Astrocyte (in vitro differentiated cells and primary cell): ENCODE measurements around the gene ART3. TPM values are rescaled to one million over a fixed set of nuclear protein-coding genes. Genes with fewer than 3 reads are reported as not detected.

Source experiments
- DNase-seq: peaks from one replicate; pipeline ENCODE4 v3.0.0-alpha.2; 2010; ENCODE audit warnings: low read depth
- FAIRE-seq: peaks from 2 replicates; lab custom pipeline; 2011; peaks lifted over from hg19 to GRCh38; lab: Jason Lieb, UNC
- H2AFZ ChIP-seq: 2 replicates; pipeline ENCODE4 v1.6.0; 2012; ENCODE audit warnings: low read depth, low read length, inconsistent platforms
- H3K27ac ChIP-seq: 2 replicates; pipeline ENCODE4 v1.5.1; 2011; ENCODE audit warnings: low read depth, low read length, inconsistent platforms
- H3K27me3 ChIP-seq: 2 replicates; pipeline ENCODE4 v1.6.0; 2011; ENCODE audit warnings: low read length, inconsistent platforms; ENCODE audit not compliant: insufficient read depth
- H3K36me3 ChIP-seq: 2 replicates; pipeline ENCODE4 v1.5.1; 2011; ENCODE audit warnings: low read length, inconsistent platforms; ENCODE audit not compliant: insufficient read depth
- H3K4me1 ChIP-seq: 2 replicates; pipeline ENCODE4 v1.5.1; 2011; ENCODE audit warnings: low read length, inconsistent platforms; ENCODE audit not compliant: insufficient read depth
- H3K4me2 ChIP-seq: 2 replicates; pipeline ENCODE4 v1.6.0; 2012; ENCODE audit warnings: low read length, inconsistent platforms
- H3K4me3 ChIP-seq: 2 replicates; pipeline ENCODE4 v1.5.1; 2011; ENCODE audit warnings: low read depth, mild to moderate bottlenecking, low read length, inconsistent platforms; ENCODE audit not compliant: insufficient read depth
- H3K79me2 ChIP-seq: 2 replicates; pipeline ENCODE4 v1.6.0; 2012; ENCODE audit warnings: mild to moderate bottlenecking, low read length, inconsistent platforms; ENCODE audit not compliant: insufficient read depth
- H3K9ac ChIP-seq: 2 replicates; pipeline ENCODE4 v1.6.0; 2012; ENCODE audit warnings: mild to moderate bottlenecking, low read length, inconsistent platforms
- H3K9me3 ChIP-seq: 2 replicates; pipeline ENCODE4 v1.5.1; 2012; ENCODE audit warnings: low read depth, mild to moderate bottlenecking, low read length, inconsistent platforms; ENCODE audit not compliant: insufficient read depth
- H4K20me1 ChIP-seq: 2 replicates; pipeline ENCODE4 v1.6.0; 2012; ENCODE audit warnings: low read length, inconsistent platforms; ENCODE audit not compliant: insufficient read depth
- H3K27ac Mint-ChIP-seq: one replicate; pipeline ENCODE4 v1.8.0; 2021; ENCODE audit warnings: mild to moderate bottlenecking, mixed read lengths; ENCODE audit not compliant: unreplicated experiment
- H3K27me3 Mint-ChIP-seq: one replicate; pipeline ENCODE4 v1.8.0; 2021; ENCODE audit warnings: low read depth, mixed read lengths; ENCODE audit not compliant: unreplicated experiment
- H3K36me3 Mint-ChIP-seq: one replicate; pipeline ENCODE4 v1.8.0; 2021; ENCODE audit warnings: low read depth, mixed read lengths; ENCODE audit not compliant: unreplicated experiment
- H3K4me1 Mint-ChIP-seq: one replicate; pipeline ENCODE4 v1.8.0; 2021; ENCODE audit warnings: low read depth, mixed read lengths; ENCODE audit not compliant: unreplicated experiment
- H3K4me3 Mint-ChIP-seq: one replicate; pipeline ENCODE4 v1.8.0; 2021; ENCODE audit warnings: mild to moderate bottlenecking, moderate library complexity, mixed read lengths; ENCODE audit not compliant: unreplicated experiment
- H3K9me3 Mint-ChIP-seq: one replicate; pipeline ENCODE4 v1.8.0; 2021; ENCODE audit warnings: mild to moderate bottlenecking, mixed read lengths; ENCODE audit not compliant: unreplicated experiment
- CTCF ChIP-seq: IDR thresholded peaks from 2 replicates; pipeline ENCODE4 v1.5.1; 2011; ENCODE audit warnings: low read depth, mild to moderate bottlenecking, inconsistent platforms, low read length, moderate library complexity; ENCODE audit not compliant: insufficient read depth
- EZH2 ChIP-seq: IDR thresholded peaks from 2 replicates; pipeline ENCODE4 v1.6.1; 2012; ENCODE audit warnings: mild to moderate bottlenecking, low read length, inconsistent platforms; ENCODE audit not compliant: insufficient read depth
- total RNA-seq: library from RNA; stranded (reverse); gene quantifications from 2 replicates; pipeline ENCODE4 v1.2.1, GENCODE V29; 2021

ART3 gene
- total RNA-seq, 1 donor from 2014 or later = not detected

DNA sequence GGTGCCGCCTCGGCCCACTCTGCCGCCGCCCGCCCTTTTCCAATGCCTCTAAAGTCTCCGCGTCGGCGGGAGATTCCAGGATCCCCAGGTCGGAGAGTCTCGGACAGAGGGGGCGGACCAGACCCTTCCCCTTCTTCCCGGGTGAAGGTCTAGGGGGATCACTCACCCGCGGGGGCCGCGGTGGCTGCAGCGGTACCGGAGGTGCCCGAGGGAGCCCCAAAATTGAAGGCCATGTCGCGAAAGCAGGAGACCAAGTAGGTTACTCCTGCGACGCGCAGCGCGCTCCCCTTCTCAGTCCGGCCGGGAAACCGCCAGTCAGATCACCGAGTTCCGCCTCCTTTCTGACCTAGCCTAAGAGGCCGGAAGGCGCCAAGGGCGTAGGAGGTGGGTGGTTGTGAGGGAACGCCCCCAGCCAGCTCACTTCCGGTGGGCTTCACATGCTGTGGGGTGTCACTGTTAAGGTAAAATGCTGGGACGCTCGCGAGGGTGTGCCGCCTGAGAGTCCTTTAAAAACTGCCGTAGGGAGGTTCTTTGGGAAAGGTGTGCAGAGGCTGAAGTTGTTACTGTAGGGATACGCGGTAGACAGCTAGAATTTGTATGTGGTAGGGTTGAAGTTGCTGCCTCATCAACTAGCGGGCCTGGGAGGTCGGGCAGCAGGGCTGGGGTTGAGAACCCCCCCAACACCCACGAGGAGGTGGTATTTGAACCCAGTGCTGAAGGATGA lies 73.8 kb downstream of the ART3 start, which contains the start of gene NUP54:
TSS of gene NUP54 (minus strand) at position 256 of the 724 bp plus-strand sequence. CDS start at position 233, 23 bp downstream.
- Histone ChIP-seq H3K36me3 (peaks cover 3% of the 10 kb centered on the region), H3K79me2 (peaks cover 56% of the 10 kb centered on the region), H3K9ac (peak within 1 kb of the TSS; percentile 96), H2AFZ (peak within 1 kb of the TSS; percentile 97), H3K4me1 (peaks cover 13% of the 10 kb centered on the region), H3K9me3 (no peaks in the 10 kb centered on the region), H3K27me3 (no peaks in the 10 kb centered on the region), H3K27ac (peak within 1 kb of the TSS; percentile 95), H4K20me1 (peaks cover 6% of the 10 kb centered on the region), H3K4me3 (peak within 1 kb of the TSS; percentile 99), H3K4me2 (peak within 1 kb of the TSS; percentile 100)
- no peaks in the 10 kb centered on the region for H3K27me3 Mint-ChIP-seq
- peak within 1 kb of the TSS; percentile 99 for H3K4me3 Mint-ChIP-seq
- peak within 1 kb of the TSS; percentile 84 for H3K27ac Mint-ChIP-seq
- no peak for TF ChIP-seq EZH2
- TF ChIP-seq CTCF = no peak
- DNase-seq = peak; percentile 92
- H3K36me3 Mint-ChIP-seq = no peaks in the 10 kb centered on the region
- FAIRE-seq = no peak
- no peaks in the 10 kb centered on the region for H3K9me3 Mint-ChIP-seq
- H3K4me1 Mint-ChIP-seq = peaks cover 12% of the 10 kb centered on the region

- Histone ChIP-seq H3K27me3 (no peaks in the 10 kb centered on the region), H3K36me3 (no peaks in the 10 kb centered on the region), H3K27ac (no peak overlapping the region), H3K4me3 (no peak overlapping the region), H3K4me2 (no peak overlapping the region), H4K20me1 (no peaks in the 10 kb centered on the region), H3K9ac (no peak overlapping the region), H3K9me3 (no peaks in the 10 kb centered on the region), H2AFZ (no peak overlapping the region), H3K79me2 (peaks cover 11% of the 10 kb centered on the region), H3K4me1 (peaks cover 9% of the 10 kb centered on the region)
- DNase-seq (no peak), FAIRE-seq (no peak)
- TF ChIP-seq EZH2 (no peak), CTCF (no peak)
- Mint-ChIP-seq H3K27ac (no peak overlapping the region), H3K9me3 (peaks cover 3% of the 10 kb centered on the region), H3K4me3 (no peak overlapping the region), H3K4me1 (peaks cover 6% of the 10 kb centered on the region), H3K36me3 (peaks cover under 1% of the 10 kb centered on the region), H3K27me3 (no peaks in the 10 kb centered on the region)
Observed at GRCh38 chr4:76153356-76153755, 78.8 kb downstream of the ART3 start.

GRCh38 chr4:76155979-76156378 lies 81.5 kb downstream of the ART3 start:
- no peaks in the 10 kb centered on the region for H3K9me3 ChIP-seq
- no peaks in the 10 kb centered on the region for H3K36me3 ChIP-seq
- no peak overlapping the region for H3K9ac ChIP-seq
- FAIRE-seq (no peak), DNase-seq (no peak)
- no peak for TF ChIP-seq CTCF
- TF ChIP-seq EZH2 = no peak
- H3K4me1 ChIP-seq = no peaks in the 10 kb centered on the region
- no peak overlapping the region for H3K27ac ChIP-seq
- Mint-ChIP-seq H3K4me1 (no peaks in the 10 kb centered on the region), H3K36me3 (peaks cover 9% of the 10 kb centered on the region), H3K9me3 (peaks cover 3% of the 10 kb centered on the region), H3K27me3 (no peaks in the 10 kb centered on the region), H3K4me3 (no peak overlapping the region), H3K27ac (no peak overlapping the region)
- H3K27me3 ChIP-seq = no peaks in the 10 kb centered on the region
- no peak overlapping the region for H3K4me2 ChIP-seq
- no peak overlapping the region for H3K4me3 ChIP-seq
- H3K79me2 ChIP-seq = no peaks in the 10 kb centered on the region
- no peaks in the 10 kb centered on the region for H4K20me1 ChIP-seq
- no peak overlapping the region for H2AFZ ChIP-seq
